SK-N-DZ (cell line): ENCODE results near the gene AXL.
"Not testable (repeated sequence)": the region's sequence is repeated elsewhere in the genome, so short reads cannot be mapped to it uniquely, and the experiment has no call there.

Experiments
- DNase-seq: peaks from one replicate; pipeline ENCODE4 v3.0.0-alpha.2; 2015; ENCODE audit warnings: low spot score

The AXL gene

GRCh38 chr19:41206456-41206855, 12.6 kb upstream of the AXL start:
- DNase-seq = no peak

DNA sequence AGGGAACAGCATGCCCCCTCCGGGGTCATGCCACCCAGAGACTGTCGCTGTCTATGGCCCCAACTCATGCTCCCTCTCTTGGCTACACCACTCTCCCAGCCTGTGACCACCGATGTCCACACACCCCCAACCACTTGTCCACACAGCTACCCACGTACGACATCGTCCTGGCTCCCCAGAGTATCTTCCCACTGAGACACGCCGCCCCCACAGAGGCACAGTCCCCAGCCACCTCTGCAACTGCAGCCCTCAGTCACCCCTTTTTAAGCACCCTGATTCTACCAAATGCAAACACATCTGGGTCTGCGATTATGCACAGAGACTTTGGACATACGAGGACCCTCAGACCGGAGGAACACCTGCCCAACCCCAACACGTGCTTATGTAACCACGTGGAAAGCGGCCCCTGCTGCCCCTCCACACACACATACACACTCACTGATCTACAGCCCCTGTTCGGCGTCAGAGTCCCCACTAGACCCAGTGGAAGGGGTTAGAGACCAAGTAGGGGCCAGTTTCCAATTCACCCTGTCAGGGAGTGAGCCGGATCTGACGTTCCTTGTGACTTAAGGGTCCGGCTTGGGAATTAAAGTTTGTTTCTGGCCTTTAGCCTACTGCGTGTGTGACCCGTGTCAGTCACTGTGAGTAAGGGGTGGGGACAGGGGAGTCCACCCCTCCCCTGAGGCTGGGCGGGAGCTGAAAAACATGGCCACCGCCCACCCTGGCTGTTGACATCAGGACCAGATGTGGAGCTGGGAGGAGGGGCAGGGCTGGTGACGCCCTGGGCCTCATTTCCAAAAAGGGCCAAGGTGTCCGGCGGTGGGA, 11.9 kb upstream of the AXL start:
- no peak for DNase-seq

DNA sequence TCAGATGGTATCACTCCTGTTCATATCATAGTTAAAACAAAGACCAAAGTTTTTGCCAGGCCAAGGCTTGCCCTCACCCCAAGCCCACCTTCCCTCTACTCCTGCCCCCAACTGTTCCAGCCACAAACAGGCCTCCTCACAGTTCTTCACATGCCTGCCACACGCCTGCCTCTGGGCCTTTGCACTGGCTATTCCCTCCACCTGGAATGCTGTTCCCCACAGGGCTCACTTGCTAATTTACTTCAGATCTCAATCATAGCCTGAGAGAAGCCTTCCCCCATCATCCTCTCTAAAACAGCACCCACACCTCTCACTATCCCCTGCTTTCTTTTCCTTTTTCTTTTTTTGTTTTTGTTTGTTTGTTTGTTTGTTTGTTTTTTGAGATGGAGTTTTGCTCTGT, 4.9 kb upstream of the AXL start:
- no peak for DNase-seq

DNA sequence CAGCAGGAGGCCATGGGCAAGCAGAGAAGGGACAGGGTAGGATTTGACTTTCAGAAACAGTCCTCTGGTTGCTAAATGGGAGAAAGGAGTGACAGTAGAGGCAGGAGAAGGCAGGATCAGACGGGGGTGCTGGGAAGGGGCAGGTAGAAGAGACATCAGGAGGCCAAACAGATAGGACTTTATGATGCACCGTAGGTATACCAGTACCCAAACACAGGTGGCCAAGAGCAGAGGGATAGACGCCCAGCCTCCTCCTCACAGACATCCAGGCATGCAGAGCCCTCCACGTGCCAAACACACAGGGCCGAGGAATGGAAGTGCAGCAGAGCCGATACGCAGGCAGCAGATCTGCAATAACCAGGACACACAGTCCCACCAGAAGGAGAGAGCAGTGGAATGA, 1.3 kb upstream of the AXL start:
- no peak for DNase-seq

- DNase-seq = no peak
These were observed 791 bp upstream of the AXL start for GRCh38 chr19:41218249-41218614.

- no peak for DNase-seq
These were observed 1.0 kb downstream of the AXL start for GRCh38 chr19:41219924-41220567.

DNA sequence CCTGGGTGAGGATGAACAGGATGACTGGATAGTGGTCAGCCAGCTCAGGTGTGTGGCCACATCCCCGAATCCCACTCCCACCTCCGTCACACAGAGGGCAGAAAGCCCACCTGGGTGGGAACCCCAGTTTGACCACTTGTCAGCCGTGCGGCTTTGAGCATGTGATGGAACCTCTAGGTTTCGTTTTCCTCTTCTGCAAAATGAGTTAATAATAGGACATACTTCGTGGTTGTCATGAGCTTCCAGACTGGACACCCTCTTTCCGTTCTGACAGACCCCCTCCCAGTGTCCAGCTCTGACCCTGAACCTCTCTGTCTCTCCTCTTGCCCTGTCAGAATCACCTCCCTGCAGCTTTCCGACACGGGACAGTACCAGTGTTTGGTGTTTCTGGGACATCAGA, 1.8 kb downstream of the AXL start:
- no peak for DNase-seq

DNA sequence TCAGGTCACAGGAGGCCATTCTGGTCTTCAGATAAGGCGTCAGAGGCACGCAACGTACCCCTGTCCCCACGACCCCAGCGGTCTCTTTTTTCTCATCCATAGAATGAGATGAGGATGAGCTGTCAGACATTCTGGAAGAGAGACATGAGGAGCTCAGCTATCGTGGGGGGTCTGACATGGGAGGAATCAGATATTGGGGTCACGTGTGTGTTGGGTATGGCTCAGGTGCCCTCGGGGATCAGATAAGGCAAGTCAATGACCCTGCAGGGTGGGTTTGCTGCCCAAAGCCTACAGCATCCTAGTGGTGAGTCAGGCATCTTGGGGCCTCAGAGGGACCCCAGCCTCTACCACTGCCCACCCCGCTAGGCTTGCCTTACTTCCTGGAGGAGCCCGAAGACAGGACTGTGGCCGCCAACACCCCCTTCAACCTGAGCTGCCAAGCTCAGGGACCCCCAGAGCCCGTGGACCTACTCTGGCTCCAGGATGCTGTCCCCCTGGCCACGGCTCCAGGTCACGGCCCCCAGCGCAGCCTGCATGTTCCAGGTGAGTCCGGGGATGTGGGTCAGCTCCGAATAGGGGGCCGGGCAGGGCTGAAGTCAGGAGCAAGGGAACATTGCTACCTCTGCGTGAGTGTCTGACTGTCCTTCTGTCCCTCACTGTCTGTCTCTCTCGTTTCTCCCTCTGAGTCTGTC, 2.6 kb downstream of the AXL start:
- no peak for DNase-seq

DNA sequence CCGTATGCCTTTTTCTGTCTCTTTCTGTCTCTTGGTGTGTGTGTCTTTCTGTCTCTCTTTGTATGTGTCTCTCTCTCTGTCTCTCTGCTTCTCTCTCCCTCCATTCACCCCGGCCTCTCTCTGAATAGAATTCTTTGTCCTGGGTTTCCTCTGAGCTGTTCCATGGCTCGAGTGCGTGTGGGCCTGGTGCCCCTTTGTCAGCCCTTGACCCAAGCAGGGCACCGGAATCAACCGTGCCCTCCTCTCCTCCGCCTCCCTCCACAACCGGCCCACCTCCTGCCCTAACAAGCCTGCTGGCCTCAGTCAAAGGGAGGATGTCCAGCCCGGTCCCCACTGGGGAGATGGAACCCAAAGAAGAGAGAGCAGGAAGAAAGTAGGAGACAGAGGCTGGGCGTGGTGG, 3.2 kb downstream of the AXL start:
- no peak for DNase-seq

DNA sequence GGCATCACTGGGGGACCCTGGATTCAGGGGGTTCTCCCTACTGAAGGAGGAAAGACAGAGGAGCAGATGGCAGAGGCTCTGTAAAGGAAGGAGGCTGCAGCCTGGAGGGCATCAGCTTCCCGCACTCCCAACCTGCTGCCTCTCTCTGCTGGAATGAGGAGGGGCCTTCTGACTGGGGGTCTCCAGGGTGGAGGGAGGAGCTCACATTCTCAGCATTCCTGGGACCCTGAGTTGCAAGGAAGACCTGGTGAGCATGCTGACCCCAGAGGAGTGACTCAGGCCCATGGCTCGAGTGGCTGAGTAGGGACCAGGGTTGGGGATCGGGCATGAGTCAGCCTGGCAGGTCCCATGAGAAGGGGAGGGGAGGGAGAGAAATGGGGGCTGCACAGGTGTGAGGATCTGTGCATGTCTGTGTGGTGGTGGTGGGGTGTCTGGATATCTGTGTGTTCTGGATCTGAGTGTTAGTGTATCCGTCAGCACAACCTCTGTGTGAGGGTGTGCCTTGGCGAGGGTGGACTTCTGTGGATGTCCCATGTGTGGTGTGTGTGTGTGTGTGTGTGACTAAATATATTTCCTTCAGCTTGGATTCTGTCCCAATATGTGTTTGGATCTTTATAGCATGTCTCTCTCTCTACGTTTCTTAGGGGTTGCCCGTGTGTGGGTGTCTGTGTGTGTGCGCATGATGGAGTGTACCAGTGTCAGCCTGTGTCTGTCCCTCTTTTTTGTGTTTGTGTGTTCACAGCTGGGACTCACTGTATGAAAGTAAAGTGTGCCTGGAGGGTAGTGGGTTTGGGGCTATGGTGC, 4.6 kb downstream of the AXL start:
- DNase-seq = no peak

DNA sequence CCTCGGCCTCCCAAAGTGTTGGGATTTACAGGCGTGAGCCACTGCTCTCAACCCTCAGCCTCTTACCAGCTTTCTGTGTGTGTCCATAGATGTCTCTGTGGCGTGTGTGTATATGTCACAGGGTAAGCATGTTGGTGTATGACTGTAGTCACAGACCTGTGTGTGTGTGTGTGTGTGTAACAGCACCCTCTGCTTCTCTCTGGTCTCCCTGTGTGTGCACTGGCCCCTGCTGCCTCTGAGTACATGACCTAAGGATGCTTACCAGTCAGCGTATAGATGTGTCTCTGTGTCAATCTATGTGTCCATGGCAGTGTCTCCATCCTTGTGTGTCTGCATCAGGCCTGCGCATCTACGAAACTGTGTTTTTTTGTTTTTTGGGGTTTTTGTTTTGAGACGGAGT, 5.6 kb downstream of the AXL start:
- DNase-seq = no peak

GRCh38 chr19:41225238-41226052, 6.4 kb downstream of the AXL start:
- DNase-seq = no peak

- DNase-seq = no peak
These were observed 7.2 kb downstream of the AXL start for GRCh38 chr19:41226053-41226873.

- DNase-seq = no peak
These were observed 7.9 kb downstream of the AXL start for GRCh38 chr19:41226874-41227390.

GRCh38 chr19:41228486-41228885, 9.5 kb downstream of the AXL start:
- DNase-seq = no peak

- DNase-seq = not testable (repeated sequence)
These were observed 10.3 kb downstream of the AXL start for GRCh38 chr19:41229338-41229737.

GRCh38 chr19:41230067-41230857, 11.2 kb downstream of the AXL start:
- DNase-seq = no peak

DNA sequence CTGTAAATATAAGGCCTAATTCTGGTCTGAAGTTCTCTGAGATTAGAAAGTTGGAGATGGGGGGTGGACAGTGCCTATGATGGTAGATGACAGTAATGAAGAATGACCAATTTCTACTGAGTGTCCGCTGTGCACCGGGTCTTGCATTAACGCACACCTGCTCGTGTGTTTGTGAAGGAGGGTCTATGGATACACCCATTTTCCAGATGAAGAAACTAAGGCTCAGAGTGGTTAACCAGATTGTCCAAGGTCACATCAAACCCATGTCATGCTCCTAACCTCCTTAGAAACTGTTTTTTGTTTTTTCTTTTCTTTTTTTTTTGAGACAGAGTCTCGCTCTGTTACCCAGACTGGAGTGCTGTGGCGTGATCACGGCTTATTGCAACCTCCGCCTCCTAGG, 13.7 kb downstream of the AXL start:
- DNase-seq = no peak

GRCh38 chr19:41233748-41234240, 14.8 kb downstream of the AXL start:
- DNase-seq = no peak
